Activated CD4-positive, CD25-positive, alpha-beta regulatory T cell treated with anti-CD3 and anti-CD28 coated beads, Interleukin-2, amount 50 U/mL, for 72 hours (primary cell): ENCODE measurements around the gene GRIPAP1.

Experiments
- DNase-seq: peaks from one replicate; pipeline ENCODE4 v3.0.0; 2021

GRIPAP1 gene, protein sequence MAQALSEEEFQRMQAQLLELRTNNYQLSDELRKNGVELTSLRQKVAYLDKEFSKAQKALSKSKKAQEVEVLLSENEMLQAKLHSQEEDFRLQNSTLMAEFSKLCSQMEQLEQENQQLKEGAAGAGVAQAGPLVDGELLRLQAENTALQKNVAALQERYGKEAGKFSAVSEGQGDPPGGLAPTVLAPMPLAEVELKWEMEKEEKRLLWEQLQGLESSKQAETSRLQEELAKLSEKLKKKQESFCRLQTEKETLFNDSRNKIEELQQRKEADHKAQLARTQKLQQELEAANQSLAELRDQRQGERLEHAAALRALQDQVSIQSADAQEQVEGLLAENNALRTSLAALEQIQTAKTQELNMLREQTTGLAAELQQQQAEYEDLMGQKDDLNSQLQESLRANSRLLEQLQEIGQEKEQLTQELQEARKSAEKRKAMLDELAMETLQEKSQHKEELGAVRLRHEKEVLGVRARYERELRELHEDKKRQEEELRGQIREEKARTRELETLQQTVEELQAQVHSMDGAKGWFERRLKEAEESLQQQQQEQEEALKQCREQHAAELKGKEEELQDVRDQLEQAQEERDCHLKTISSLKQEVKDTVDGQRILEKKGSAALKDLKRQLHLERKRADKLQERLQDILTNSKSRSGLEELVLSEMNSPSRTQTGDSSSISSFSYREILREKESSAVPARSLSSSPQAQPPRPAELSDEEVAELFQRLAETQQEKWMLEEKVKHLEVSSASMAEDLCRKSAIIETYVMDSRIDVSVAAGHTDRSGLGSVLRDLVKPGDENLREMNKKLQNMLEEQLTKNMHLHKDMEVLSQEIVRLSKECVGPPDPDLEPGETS

DNA sequence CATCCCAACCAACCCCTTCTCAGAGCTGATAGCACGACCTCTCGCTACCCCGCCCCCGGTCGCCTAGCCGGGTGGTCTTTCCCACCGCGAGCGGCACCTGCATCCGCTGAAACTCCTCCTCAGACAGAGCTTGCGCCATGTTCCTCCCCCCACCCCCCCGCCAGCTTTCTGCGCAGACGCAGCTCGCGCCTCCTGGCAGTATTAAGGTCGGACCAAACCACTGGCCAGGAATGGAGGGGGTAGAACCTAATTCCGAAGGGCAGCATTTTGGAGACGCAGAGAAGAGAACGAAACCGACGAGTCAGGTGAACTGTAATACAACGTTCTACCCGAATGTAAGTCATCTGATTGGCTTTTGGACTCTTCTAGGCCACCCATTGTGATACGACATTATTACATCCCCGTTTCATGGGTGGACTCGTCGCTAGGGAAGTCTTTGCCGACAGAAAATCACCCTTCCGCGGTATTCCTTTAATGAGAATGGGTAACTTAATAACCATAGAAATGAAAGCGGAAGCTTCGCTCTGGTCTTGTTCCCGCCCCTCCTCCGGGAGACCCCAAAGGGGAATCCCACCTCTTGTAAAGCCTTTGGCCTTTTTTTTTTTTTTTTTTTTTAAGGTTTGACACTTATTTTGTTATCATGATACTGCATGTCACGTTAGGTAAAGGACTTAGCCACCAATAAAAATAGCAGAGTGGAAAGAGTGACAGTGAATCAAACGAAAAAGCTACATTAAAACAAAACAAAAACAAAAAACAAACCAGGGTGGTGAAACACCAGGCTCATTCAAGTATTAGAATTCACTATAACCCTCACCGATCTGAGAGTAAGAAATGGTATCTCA lies at the start of gene GRIPAP1:
Gene GRIPAP1, minus strand, starts transcription at position 174 of the 845 bp plus-strand sequence. Its CDS starts 35 bp downstream, at position 139.
- DNase-seq, result peak; percentile 68

DNA sequence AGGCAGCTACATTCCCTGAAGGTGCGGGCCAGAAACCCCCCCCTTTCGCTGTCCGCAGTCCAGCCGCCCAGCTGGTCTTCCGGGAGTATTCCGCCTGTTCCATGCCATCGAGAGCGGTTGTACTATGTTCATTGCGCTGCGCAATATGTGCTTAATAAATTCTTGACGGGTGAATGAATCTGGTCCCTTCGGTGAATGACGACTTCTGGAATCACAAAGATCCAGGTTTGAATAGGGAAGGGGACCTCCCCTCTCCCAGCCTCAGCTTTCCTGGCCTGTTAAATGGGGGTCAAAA lies 41.9 kb upstream of the GRIPAP1 start:
- no peak for DNase-seq

DNA sequence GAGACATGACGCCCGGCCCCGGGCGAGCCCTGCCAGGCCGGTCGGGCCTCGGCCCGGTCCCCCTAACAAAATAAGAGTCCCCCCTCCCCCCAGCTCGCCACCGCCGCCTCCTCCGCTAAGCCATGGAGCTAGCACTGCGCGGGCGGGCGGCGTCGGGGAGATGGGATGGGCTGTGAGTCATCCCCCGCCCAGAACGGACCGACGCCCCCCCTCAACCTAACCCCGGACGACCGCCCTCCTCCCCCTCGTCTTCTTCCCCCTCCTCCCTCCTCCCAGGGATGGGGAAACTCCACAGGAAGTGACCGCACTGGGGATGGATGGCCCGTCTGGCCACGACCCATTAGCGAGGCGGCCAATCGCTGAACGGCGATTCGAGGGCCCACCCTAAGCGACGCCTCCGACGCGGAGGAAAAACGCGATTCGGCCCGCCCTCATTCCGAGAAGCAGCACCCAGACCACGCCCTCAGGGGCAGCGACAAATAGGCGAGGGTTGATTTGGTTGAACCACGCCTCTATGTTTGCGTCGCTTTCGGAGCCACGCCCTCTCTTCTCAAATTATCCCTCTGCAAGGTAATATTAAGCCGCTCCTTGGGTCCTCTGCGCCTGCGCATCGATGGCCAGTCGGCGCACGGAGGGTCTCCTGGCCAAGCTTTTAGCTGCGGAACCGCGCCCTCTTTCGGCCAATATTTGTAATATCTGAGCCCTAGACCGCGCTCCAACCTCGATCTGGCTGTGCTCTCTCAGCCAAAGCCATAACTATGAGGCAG lies 41.3 kb upstream of the GRIPAP1 start, which contains the start of gene TFE3:
Gene TFE3, minus strand, starts transcription at position 138 of the 767 bp plus-strand sequence. Its CDS starts 131 bp downstream, at position 7.
- peak; percentile 89 for DNase-seq

DNA sequence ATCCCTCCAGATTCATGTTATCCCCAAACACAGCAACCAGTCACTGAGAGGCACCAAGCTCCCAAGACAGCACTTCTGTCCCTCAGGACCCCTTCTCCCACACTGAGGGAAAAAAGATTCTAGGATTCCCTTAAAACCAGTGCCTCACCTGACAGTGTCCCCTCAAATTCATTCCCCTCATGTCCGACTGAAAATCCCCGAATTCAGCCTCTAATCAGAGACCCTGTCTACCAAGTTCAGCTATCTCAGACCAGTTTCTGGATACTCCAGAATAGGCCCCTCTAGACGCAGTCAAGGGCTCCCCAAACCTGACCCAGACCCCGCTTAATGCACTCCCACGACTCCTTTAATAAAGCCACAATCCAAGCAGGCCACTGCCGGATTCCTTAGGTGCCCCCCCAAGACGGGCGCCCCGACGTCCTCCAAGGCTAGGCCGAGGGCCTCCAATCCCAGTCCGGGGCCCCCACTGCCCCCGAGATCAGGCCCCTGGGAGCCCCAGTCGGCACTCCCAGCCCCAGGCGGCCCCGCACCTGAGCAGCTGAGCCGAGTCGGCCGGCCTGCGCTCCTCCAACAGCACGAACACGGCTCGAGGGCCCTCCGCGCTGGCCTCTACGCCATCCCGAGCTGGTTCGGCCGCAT lies 40.6 kb upstream of the GRIPAP1 start:
- DNase-seq, result no peak

DNA sequence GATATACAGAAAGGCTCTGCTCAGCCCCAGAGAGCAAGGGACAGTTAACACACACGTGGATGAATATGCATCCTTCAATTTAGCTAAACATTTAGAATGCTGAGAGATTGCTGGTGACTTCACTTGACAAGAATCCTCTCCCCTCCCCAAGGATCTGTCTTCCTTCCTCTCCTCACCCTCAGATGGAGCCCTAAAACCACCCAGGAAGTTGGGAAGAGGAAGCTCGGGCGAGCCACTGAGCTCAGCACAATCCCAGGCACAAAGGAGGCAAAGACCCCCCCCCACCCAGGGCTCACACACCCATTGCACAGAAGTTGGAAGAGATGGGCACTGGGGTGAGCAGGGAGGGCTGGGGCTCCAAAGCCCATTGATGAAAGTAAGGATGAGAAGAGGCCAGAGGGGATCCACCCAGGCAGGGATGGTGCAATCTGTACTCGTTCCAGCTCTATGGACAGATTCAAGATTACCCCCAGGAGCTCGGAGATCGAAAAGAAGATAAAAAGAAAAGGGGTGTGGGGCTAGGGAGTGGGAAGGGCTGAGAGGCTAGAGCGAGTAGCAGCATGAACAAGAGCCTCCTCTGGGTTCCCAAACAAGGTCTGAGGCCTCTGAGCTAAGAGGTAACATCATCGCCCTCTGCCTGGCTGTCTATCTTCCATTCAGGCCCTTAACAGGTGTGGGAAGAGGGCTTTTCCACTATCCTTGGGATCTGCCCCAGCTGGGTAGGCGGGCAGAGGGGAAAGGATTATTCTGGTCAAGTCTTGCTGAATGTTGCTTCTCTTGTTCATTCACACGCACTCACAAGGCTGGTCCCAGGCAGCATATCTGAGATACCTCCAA lies 39.9 kb upstream of the GRIPAP1 start:
- no peak for DNase-seq

DNA sequence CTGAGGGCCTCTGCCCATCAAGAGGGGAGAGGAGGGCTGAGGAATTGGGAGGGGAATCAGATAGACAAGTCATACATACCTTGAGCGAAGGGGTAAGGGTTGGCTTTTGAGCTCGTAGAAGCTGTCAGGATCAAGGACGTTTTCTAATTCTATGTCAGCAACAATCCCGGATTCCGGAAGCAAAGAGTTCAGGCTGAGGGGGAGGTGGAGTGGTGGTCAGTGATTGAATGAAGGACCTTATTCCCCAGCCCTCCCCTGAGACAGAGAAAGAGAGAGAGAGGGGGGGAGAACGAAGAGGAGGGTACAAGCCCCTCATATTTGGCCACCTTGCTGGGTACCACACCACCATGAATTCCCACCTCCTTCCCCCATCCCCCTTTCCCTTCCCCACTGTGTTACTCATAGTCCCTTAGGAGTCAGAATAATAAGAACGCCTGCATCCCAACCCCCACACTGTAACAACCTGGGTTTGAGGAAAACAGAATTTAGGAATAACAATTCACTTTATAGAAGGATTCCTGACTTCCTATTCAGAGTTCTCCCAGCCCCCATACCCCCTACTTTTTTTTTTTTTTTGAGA lies 38.4 kb upstream of the GRIPAP1 start:
- no peak for DNase-seq

DNA sequence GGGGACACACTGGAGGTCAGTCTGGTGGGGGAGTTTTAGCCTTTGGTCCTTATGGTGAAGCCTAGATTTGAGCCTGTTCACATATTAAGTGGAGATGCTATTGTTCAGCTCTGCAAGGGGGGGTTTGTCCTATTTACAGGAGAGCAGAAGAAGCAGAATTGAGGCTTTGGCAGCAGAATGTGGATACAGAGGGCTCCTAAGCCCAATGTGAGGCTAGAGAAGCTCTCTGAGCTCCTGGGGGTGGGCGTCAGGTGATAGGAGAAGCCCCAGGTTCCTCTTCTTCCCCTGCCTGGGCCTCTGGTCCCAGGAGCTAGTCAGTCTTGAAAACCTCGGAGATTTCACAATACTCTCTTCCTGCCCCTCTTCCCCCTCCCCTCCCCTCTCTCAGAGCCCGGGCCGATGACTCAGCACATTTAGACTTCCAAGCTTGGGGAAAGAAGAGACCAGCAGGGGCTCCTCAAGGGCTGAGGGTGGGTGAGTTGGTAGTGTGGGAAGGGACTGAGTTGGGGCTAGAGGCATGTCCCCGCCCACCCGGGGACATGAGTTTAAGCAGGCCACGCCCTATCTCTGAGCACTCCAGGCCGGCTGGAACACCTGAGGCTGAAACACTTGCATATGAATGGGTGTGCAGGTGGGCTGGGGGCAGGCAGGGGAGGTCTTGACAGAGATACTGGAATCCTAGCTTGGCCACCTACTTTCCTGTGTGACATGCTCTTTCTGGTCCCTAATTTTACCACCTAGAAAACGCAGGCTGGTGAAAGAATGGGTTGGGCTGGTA lies 37.7 kb upstream of the GRIPAP1 start:
- no peak for DNase-seq

DNA sequence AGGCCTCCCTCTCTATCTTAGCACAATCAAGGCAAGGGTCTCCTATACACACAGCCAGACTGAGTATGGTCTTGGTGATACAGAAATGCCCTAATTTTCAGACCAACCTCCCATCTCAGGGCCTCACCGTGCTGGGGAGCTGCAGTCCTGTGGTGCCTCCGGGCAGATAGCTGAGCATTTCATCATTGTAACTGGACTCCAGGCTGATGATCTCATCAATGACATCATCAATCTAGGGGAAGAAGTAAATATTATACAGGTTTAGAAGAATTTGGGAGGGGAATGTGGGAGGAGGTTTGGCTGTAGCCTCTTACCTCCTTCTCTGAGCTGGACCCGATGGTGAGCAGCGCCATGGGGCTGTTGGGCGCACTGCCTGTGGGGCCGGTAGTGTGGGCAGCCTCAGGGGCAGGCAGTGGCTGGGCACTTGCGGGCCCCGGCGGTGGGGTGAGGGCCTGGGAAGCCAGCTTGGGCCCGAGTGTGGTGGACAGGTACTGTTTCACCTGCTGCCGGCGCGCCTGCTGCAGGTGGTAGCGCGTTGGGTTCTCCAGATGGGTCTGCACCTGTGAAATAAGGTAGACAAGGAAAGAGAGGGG lies 35.9 kb upstream of the GRIPAP1 start:
- DNase-seq, result no peak

DNA sequence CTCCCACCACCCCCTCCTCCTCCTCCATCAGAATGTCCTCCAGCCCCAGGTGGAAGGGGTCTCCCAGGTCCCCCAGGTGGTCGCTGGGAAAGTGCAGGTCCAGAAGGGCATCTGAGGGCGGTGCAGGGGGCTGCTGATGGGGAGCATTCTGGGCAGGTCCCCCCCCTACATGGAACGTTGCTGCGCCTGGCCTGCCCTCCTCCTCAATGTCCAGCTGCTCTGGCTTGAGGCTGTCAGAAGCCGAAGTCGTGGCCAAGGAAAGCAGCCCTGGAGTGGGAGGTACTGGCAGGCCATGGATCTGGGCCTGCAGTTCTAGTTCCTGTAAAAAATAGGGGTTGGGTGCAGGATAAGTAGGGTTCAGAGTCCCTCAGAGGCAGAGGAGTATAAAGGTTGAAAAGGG lies 28.2 kb upstream of the GRIPAP1 start:
- no peak for DNase-seq

DNA sequence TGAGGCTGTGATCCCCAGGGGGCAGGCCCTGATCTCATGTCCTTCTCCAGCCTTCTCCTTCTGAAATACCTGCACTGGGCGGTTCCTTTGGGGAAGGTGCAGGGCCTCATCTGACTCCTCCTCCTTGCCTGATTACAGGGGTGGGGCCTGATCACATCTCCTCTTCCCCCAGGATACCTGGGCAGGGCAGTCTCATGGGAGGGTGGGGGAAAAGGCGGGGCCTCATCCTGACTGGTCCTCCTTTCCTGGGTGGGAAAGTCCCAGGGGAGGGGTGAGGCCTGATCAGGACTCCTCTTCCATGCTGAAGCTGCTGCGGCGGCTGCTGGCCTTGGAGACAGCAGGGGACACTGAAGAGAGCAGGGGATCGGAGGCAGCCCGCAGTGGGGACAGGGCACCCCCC lies 27.8 kb upstream of the GRIPAP1 start:
- DNase-seq, result no peak

DNA sequence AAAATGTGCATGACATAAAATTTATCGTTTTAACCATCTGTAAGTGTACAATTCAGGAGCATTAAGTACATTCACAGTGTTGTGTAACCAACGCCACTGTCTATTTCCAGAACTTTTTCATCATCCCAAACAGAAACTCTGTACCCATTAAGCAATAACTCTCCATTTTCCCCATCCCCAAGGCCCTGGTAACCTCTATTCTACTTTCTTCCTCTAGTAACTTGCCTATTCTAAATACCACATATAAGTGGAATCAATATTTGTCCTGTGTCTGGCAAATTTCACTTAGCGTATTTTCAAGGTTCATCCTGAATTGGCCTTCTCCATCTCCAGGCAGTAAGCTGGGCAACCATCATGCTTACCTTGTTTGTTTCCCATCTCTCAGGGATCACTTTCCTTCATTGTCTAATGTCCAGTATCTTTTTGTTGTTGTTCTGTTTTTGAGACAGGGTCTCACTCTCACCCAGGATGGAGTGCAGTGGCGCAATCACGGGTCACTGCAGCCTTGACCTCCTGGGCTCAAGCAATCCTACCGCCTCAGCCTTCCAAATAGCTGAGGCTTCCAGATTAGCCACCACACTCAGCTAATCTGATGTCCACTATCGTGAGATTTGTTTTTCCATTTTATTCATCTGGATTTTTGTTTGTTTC lies 17.7 kb upstream of the GRIPAP1 start:
- no peak for DNase-seq

DNA sequence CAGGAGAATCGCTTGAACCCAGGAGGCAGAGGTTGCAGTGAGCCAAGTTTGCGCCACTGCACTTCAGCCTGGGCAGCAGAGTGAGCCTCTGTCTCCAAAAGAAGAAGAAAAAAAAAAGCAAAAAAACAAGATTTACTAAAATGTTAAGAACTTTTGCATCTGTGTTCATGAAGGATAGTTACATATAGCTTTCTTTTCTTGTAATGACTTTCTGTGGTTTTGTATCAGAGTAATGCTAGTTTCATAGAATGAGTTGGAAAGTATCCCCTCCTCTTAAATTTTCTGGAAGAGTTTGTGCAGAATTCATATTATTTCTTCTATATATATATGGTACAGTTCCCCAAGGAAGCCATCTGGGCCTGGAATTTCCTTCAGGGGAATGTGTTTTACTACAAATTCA lies 17.0 kb upstream of the GRIPAP1 start:
- DNase-seq, result no peak

DNA sequence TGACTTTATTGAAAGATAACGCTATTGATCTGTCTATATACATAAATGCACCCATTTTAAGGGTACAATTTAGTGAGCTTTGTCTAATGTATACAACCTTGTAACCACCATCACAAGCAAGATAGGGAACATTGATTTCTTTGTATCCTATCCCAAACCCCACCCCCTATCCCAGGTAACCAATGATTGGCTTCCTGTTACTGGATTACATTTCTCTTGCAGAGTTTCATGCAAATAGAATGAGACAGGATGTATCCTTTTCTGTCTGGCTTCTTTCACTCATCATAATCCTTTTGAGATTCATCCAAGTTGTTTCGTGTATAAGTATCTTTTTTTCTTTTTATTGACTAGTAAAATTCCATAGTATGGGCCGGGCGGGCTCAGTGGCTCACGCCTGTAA lies 1.6 kb upstream of the GRIPAP1 start:
- DNase-seq, result no peak

DNA sequence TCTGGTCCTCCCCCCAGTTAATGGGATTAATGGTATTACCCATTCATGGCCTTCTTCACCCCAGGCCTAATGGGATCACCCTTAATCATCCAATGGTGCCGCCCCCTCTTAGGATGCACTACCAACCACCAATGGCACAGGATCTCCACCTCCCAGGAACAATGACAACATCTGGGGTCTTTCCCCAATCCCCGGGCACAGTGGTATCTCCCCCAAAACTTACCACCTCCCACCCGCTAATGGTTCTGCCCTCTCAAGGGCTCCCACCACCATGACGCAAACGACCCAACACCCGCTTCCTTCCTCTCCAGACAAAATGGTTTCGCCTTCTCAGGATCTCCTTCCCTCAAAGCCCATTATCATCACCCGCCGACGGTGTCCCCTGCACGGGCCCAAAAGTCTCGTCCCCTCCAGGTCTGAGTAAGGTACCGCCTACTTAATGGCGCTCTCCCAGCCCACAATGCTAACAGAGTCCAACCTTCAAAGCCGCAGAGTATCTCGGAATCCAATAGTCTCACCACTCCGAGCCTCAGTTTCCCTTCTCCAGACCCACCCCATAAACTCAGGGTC lies 458 bp downstream of the GRIPAP1 start:
- DNase-seq, result peak; percentile 38

DNA sequence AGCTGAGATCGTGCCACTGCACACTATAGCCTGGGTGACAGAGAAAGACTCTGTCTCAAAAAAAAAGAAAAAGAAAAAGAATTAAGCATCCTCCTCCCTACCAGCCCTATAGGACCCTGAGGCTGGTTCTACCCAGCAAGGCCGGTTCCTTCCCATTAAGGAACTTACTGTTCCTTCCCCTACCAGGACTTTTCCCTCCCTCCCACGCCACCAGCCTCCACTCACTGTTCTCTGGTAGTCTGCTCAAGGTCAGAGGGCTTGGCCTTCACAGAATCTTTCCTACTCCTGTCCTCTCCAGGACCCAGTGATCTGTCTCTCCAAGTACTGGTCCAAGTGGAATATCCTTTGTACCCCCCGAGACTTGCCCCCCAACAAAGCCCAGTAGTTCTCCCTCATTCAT lies 1.4 kb downstream of the GRIPAP1 start:
- DNase-seq, result no peak

DNA sequence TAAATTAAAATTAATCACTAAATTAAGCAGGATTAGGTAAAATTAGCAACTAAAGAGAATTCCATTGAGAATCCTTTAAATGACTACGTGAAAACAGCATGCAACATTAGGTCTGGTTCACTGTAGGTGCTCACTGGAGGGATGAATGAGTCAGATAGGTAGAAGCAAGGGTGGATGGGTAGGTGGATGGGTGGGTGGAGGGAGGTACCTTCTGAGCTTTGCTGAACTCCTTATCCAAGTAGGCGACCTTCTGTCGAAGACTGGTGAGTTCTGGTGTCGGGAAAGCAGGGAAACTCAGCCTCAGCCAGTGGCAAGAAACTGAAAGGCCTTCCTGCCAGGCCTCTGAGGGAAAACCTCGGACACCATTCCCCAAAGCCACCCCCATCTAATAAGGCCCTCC lies 3.0 kb downstream of the GRIPAP1 start:
- DNase-seq, result no peak

DNA sequence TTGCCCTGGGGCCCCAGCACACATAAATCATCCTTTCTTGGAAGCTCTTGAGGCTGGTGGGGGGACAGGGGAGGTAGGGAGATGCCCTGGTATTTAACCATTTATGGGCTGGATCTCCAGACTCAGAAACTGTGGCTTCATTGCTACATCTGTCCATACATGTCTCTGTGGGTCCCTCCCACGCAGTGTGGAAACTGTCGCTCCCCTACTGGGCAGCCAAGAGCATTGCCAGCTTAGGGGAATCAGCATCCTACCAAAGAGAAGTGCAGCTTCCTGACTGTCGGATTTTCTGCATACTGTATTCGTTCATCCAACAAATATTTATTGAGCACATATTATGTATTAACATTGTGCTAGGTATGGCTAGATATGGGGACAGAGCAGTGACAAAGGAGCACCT lies 3.7 kb downstream of the GRIPAP1 start:
- no peak for DNase-seq

DNA sequence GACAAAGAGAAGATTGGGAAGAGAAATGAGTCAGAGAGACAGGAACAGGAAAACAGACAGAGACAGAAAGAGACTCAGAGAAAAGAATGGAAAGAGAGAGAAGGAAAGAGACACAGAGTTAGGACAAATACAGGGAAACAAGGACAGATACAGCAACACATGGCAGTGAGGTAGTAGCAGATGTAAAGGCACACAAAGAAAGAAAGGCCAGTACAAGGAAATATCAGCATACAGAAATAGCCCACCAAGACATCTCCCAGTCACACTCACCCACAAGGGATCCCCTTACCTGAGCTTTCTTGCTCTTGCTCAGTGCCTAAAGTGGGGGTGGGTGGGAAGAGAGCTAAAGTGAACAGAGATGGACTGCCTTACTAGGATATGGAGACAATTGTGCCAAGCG lies 4.2 kb downstream of the GRIPAP1 start:
- no peak for DNase-seq

DNA sequence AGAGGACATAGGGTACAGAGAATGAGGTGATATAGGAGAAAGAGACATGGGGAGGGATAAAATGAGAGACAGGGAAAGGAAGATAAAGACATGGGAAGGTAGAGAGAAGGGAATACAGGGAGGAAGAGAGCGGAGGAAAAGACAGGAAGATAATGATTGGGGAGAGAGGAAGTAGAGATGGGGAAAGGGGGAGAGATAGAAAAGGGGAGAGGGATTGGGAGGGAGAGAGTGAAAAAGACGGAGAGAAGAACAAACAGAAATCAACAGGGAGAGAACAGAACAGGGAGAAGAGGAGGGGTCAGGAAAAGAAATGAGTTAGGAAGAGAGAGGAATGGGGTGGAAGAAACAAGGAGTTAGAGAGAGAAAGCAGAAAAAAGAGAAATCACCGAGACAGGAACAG lies 4.6 kb downstream of the GRIPAP1 start:
- no peak for DNase-seq
